NCI-H1436 treated with DMSO at 0.1 percent for 48 hours (cell line): ENCODE measurements around the gene M1AP.

Experiments
- DNase-seq: peaks from one replicate; lab custom pipeline; 2025; lab: John Stamatoyannopoulos, UW

The M1AP gene

DNA sequence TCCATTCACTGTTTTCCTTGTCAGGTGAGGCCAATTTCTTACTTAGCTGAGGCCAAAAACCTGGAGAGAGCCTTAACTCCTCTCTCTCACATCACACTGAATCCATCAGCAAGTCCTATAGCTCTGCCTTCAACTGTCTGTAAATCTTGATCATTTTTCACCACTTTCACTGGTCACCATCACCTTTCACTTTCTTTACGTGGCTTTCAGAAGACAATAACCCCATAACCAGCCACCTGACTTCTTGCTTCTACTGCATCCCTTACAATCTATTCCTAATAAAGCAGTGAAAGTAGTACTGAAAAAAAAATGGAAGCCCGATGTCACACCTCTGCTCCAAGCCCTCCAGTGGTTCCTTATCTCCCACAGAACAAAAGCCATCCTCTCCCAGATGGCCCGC is 102.1 kb downstream of the M1AP start:
- no peak for DNase-seq

DNA sequence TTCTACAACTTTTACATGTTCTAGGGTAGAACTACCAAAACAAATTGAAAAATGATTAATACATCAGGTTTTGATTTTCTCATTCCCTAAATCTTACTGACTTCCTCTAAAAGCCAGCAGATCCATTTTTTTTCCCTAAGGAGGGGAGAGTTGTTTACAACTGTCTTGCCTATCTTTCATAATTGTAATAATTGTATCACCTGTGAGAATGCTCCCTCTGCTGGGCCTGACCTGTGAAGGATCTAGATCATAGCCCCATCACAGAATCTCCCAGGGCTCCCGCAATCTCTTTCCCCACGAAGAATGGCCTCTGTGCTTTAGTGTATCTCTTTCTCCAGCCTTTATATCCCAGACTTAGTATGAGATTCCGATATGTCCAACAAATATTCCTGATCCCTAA is 103.5 kb downstream of the M1AP start:
- no peak for DNase-seq

DNA sequence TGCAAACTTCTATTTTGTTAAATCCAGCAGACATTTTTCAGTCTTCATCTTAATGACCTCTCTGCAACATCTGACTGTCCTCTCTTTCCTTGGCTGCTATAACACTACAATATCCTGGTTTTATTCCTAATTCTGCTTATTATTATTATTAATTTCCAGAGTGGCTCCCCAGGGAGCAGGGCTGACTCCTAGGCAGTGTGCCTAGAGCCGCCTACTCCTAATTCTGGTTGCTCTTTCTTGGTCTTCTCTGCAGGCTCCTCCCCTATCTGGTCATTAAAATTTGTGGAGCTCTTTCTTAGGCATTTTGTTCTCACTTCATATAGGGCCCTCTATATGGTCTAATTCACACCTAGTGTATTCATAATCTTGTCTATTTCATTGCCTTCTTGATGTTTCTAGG is 105.2 kb downstream of the M1AP start:
- no peak for DNase-seq

- DNase-seq = no peak
Measured at GRCh38 chr2:74540291-74540690, 107.8 kb downstream of the M1AP start.

- no peak for DNase-seq
Measured at GRCh38 chr2:74538881-74539339, 109.2 kb downstream of the M1AP start.

GRCh38 chr2:74537140-74537539 is 111.0 kb downstream of the M1AP start:
- no peak for DNase-seq

DNA sequence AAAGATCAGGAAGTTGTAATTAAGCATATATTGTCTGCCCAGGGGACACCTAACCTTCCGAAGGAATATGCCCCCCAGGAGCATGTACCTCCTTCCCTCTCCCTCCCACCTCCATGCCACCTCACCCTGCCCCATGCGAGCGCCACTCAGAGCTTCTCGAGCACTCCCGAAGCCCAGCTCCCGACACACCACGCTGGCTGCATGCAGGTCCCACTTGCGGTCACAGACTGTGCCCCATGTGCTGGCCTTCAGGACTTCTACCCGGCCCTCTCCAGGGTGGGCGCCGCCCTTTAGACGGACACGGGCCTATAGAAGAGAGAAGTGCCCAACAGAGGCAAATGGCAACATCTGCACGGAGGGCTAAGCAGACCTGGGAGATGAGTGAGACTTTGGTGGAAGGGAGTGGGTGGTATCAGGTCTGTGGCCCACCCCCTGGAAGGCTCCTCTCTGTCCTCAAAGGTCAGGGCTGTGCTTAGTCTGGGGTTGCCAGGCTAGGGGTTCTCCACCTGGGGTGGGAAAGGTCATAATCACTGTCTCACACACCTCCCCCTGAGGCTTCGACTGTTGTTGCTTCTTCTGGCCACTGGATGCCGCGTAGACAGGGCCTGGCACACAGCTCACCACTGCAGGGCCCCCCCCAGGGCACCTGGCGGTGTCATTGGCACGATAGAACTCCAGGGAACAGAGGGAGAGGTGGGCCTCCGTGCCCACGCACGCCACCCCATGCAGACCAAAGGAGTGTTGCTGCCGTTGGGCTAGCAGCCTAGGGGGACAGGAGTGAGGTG is 111.8 kb downstream of the M1AP start:
- DNase-seq = no peak

DNA sequence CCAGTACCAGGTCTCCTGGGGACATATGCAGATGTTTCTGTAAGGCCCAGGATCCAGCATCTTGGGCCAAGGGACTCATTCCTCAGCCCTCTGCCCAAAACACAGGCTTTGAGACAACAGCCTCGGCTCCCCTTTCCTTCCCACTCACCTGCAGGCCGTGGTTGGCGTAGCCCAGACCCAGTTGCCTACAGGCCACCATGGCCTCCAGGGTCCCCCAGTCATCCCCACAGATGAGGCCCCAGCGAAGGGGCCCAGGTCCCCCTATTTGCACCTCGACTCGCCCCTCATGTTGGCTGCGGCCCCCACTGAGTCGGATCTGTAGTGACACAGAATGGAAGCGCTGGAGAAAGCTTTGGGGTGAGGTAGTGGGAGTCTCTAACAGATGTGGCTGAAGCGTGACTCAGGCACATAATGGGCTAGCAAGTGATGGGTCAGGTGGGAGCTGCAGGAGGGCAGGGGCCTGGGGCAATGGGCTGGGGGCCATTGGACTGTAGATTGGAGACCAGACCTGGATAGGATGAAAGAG is 112.6 kb downstream of the M1AP start:
- no peak for DNase-seq

DNA sequence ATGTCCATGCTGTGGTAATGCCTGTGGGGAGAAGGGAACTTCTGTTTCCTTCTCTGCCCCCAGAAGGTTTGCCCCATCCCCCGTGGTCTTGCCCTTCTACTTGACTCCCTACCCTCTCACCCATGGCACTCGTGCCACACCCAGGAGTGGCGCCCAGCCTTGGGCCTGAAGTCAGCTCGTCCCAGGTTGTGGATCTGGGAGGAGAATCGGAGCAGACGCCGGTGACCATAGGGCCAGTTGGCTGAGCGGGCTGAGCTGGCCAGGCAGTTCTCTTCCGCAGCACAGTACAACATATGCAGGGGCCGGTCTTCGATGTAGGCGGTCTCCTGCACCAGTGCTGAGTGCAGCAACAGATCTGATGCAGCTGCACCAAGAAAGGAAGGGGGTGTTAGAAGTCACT is 113.7 kb downstream of the M1AP start:
- no peak for DNase-seq

DNA sequence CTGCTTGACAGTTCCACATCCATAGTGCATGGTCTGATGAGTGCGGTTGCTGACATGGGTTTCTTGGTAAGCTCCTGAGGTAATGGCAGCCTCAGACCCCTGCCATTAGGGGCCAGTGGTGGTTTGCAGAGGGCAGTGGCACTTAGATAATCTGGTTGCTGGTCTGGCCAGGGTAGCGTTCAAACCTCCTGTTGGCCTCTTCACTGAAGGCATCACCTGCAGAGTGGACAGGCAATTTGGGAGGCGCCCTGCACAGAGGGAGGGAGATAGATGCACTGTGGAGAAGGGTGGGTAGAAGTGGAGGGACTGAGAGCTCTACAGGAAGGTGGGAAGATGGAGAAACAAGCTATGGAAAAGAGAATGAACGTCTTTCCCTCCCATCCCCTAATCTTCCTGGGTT is 114.7 kb downstream of the M1AP start:
- no peak for DNase-seq

- DNase-seq = no peak
Measured at GRCh38 chr2:74532222-74532621, 115.9 kb downstream of the M1AP start.

DNA sequence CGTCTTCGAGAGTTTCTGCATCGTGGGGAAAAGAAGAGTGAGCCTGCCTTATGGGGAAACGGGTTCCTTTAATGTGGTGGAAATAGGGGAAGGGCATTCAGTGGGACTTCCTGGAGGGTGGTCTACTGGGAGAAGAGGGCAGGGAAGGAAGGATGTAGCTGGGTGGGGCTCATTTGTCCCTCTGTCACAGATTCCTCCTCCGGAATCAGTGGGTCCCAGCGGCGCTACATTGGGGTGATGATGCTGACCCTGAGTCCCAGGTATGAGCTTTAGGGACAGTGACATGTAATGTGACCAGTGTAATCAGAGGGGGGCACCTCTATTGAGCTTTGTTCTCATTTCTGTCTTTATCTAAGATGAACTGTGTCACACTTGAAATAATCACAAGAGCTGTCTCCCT is 116.5 kb downstream of the M1AP start:
- no peak for DNase-seq

DNA sequence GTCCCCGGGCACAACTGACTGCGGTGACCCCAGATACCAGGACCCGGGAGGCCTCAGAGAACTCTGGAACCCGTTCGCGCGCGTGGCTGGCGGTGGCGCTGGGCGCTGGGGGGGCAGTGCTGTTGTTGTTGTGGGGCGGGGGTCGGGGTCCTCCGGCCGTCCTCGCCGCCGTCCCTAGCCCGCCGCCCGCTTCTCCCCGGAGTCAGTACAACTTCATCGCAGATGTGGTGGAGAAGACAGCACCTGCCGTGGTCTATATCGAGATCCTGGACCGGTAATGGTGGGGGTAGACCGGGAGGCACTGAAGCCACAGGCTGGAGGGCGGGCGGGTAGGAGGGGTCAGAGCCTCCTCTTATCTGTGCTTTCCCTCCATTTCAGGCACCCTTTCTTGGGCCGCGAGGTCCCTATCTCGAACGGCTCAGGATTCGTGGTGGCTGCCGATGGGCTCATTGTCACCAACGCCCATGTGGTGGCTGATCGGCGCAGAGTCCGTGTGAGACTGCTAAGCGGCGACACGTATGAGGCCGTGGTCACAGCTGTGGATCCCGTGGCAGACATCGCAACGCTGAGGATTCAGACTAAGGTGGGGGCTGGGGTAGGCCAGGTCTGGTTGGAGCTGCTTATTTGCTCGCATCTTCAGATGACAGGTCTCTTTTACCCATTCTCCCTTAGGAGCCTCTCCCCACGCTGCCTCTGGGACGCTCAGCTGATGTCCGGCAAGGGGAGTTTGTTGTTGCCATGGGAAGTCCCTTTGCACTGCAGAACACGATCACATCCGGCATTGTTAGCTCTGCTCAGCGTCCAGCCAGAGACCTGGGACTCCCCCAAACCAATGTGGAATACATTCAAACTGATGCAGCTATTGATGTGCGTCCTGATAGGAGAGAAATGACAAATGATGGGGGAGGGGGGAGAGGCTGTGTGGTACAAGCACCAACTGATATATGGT is 117.6 kb downstream of the M1AP start:
- DNase-seq = no peak

- peak; percentile 91 for DNase-seq
Measured at GRCh38 chr2:74529357-74530238, 118.5 kb downstream of the M1AP start, which contains the start of the genes AUP1 and HTRA2. Gene AUP1, minus strand, starts transcription at chr2:74529706. Its CDS starts 77 bp downstream, at chr2:74529629. Gene HTRA2, plus strand, starts transcription at chr2:74529933. Its CDS starts 74 bp downstream, at chr2:74530007.

DNA sequence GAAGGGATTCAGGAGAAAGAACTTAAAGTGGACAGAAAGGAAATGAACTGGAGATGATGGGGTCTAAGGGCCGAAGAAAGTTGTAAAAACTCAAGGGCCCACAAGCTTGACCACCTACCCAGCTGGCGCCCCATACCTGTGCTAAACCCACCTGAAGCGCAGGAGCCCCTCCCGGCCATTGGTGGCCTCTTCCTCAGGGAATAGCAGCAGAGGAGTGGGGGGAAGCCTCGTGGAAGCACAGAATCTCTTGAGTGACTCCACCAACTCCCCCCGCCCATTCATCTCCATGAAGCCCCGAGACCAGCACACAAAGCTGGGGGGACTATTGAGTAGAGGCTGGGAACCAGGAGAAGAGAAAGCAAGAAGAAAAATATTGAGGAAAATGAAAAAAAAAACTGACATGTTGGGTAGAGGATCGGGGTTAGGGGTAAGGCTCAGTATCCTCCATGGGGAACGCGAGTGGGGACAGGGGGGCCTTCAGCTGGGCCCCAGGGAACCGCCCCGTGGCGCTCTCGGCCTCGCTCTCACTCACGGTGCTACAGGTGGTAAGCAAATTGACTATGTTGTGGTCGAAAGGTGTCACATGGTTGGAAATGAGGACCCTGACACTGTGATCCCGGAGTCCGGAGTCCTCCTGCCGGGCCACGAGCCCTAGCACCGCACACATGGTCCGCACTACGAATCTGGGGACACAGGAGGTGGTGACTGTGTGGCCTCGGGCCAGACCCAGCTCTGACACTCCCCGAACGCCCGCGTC is 119.4 kb downstream of the M1AP start:
- DNase-seq = no peak

GRCh38 chr2:74527741-74528140 is 120.4 kb downstream of the M1AP start:
- DNase-seq = no peak

DNA sequence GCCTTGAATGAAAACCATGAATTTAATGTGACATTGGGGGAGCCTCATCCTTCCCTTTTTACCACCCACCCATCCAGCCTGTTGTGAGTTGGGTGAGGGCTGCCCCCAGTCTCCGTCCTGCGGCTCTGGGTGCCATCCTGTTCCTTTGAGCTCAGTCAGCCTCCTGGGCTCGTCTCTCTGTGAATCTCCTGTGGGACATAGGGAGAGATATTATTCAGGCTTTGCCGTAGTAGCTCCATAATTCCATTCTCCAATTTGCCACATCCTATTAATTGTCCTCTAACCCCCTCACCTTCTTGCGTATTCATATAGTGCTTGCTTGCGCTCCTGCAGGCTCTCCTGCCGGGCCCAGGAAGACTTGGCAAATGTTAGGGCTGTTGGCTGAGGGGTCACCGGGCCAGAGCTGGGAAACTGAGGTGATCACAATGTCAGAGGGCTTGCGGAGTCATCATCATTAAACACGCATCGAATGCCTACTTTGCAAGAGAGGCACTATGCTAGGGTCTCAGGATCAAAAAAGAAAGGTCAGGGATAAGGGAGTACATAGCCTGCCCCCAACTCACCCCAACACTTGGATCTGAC is 121.4 kb downstream of the M1AP start:
- no peak for DNase-seq

- no peak for DNase-seq
Measured at GRCh38 chr2:74525717-74526648, 122.1 kb downstream of the M1AP start, which contains the start of gene DQX1. Gene DQX1, minus strand, starts transcription at chr2:74526231. Its CDS starts 502 bp downstream, at chr2:74525729.
